GM12878 (cell line): ENCODE data around the gene CHRNG. TPM values are rescaled to one million over a fixed set of nuclear protein-coding genes. Genes with fewer than 3 reads are reported as not detected.

Source experiments
- BCL3 ChIP-seq: IDR thresholded peaks from 2 replicates; pipeline ENCODE4 v1.6.1; 2011; ENCODE audit warnings: borderline replicate concordance, low read depth, mild to moderate bottlenecking, moderate library complexity, low read length; ENCODE audit not compliant: insufficient read depth, poor library complexity, severe bottlenecking
- DPF2 ChIP-seq: fragments of 450-650 bp; IDR thresholded peaks from 2 replicates; pipeline ENCODE4 v1.6.1; 2017; ENCODE audit warnings: mild to moderate bottlenecking
- FOS ChIP-seq: IDR thresholded peaks from 3 replicates; pipeline ENCODE4 v1.6.1; 2011; ENCODE audit warnings: borderline replicate concordance; ENCODE audit not compliant: insufficient read length; ENCODE audit errors: extremely low read depth
- FOXM1 ChIP-seq: IDR thresholded peaks from 2 replicates; pipeline ENCODE4 v1.6.1; 2012; ENCODE audit warnings: low read depth, mild to moderate bottlenecking, inconsistent platforms, low read length, moderate library complexity
- GATAD2B ChIP-seq: fragments of 450-650 bp; conservative IDR thresholded peaks from 2 replicates; pipeline ENCODE4 v1.6.1; 2017; ENCODE audit warnings: low read depth, mild to moderate bottlenecking, moderate library complexity
- IKZF1 ChIP-seq: fragments of 450-650 bp; conservative IDR thresholded peaks from 2 replicates; pipeline ENCODE4 v1.6.1; 2017; ENCODE audit warnings: antibody characterized with exemption, mild to moderate bottlenecking
- JUNB ChIP-seq: IDR thresholded peaks from 2 replicates; pipeline ENCODE4 v1.6.1; 2016; ENCODE audit warnings: antibody characterized with exemption, mild to moderate bottlenecking
- MEF2B ChIP-seq: fragments of 450-650 bp; IDR thresholded peaks from 2 replicates; pipeline ENCODE4 v1.6.1; 2018; ENCODE audit warnings: mild to moderate bottlenecking, moderate library complexity; ENCODE audit not compliant: partially characterized antibody, poor library complexity, severe bottlenecking
- MXI1 ChIP-seq: fragments of 150-350 bp; IDR thresholded peaks from 2 replicates; pipeline ENCODE4 v1.6.1; 2011; ENCODE audit warnings: low read depth, mild to moderate bottlenecking, inconsistent platforms, low read length, improper control_type of control experiment
- POU2F2 ChIP-seq: IDR thresholded peaks from 3 replicates; pipeline ENCODE4 v1.6.1; 2011; ENCODE audit warnings: low read depth, mild to moderate bottlenecking, low read length, borderline replicate concordance
- SMAD5 ChIP-seq: IDR thresholded peaks from 2 replicates; pipeline ENCODE4 v1.6.1; 2016; ENCODE audit warnings: antibody characterized with exemption, low read depth
- SP1 ChIP-seq: IDR thresholded peaks from one replicate; pipeline ENCODE4 v1.6.1; 2011; ENCODE audit warnings: low read depth, low read length
- SREBF2 ChIP-seq: IDR thresholded peaks from 2 replicates; pipeline ENCODE4 v1.6.1; 2012; ENCODE audit warnings: mild to moderate bottlenecking, low read length
- SUPT20H ChIP-seq: IDR thresholded peaks from 2 replicates; pipeline ENCODE4 v1.6.1; 2011; ENCODE audit warnings: low read depth, mild to moderate bottlenecking, low read length, moderate library complexity, borderline replicate concordance; ENCODE audit not compliant: control insufficient read depth
- SUZ12 ChIP-seq: fragments of 200-600 bp; sonication (generic); IDR thresholded peaks from one replicate; pipeline ENCODE4 v1.6.1; 2018; ENCODE audit warnings: antibody characterized with exemption, mild to moderate bottlenecking; ENCODE audit not compliant: unreplicated experiment
- TCF12 ChIP-seq: IDR thresholded peaks from 2 replicates; pipeline ENCODE4 v1.6.1; 2011; ENCODE audit warnings: low read depth, mild to moderate bottlenecking, low read length
- TCF3 ChIP-seq: IDR thresholded peaks from 2 replicates; pipeline ENCODE4 v1.6.1; 2012; ENCODE audit warnings: low read depth, mild to moderate bottlenecking, low read length, borderline replicate concordance; ENCODE audit not compliant: insufficient read depth
- polyA plus RNA-seq, 11 experiments: library from polyadenylated mRNA; depleted of rRNA in 4 of 11; unstranded in 6 of 11; stranded (reverse) in 5 of 11; fragments of >200 nt; fragmentation: Nextera tagmentation in 4 of 11; fragmentation: Illumina TruSeq in 1 of 11; extraction: Ambion mirVana in 4 of 11; extraction: Trizol in 1 of 11; gene quantifications; 1 replicate in 1 of 11; 2 replicates in 10 of 11; pipeline versions ENCODE4 v1.2.1 to v1.2.3, GENCODE V29; 2011 to 2016; ENCODE audit warnings: inconsistent platforms in 2 of 11, missing spikeins in 2 of 11, low read depth in 1 of 11
- total RNA-seq, 4 experiments: library from RNA; depleted of rRNA in 3 of 4; stranded (reverse); fragments of >200 nt in 3 of 4; fragmentation: Illumina TruSeq in 1 of 4; extraction: Trizol in 1 of 4; gene quantifications; 2 replicates each; pipeline versions ENCODE4 v1.2.1 to v1.2.3, GENCODE V29; 2013 to 2021
- TF ChIP-seq, protein P1 (sequence below): fragments of 450-650 bp; IDR thresholded peaks from 2 replicates; pipeline ENCODE4 v1.6.1; 2017; ENCODE audit warnings: borderline replicate concordance
- TF ChIP-seq, protein P2 (sequence below): IDR thresholded peaks from 2 replicates; pipeline ENCODE4 v1.6.1; 2012; ENCODE audit warnings: low read length, inconsistent platforms
- TF ChIP-seq, protein P3 (sequence below): fragments of 450-650 bp; IDR thresholded peaks from 2 replicates; pipeline ENCODE4 v1.6.1; 2017; ENCODE audit warnings: mild to moderate bottlenecking, moderate library complexity

CHRNG gene
- total and polyA plus RNA-seq, 10 of the 15 experiments (the other 5 are each of a cell fraction or from before 2014, with no cell fraction given): 0.17 TPM; not detected in 9

GRCh38 chr2:232550354-232551249 lies 11.1 kb downstream of the CHRNG start, which contains the start of the genes EIF4E2 and TIGD1 (continued):
- peak; percentile 91 for TF ChIP-seq GATAD2B
- no peak for TF ChIP-seq SUPT20H
- TF ChIP-seq IKZF1: peak; percentile 97
- TF ChIP-seq SMAD5: no peak
- TF ChIP-seq MEF2B: peak; percentile 63
- no peak for TF ChIP-seq FOXM1
- TF ChIP-seq MXI1: peak; percentile 25; the same call in 1 of the 2 replicates
- TF ChIP-seq SUZ12: no peak
- no peak for TF ChIP-seq SP1
- peak; percentile 67; the same call in 1 of the 2 replicates for TF ChIP-seq TCF3
- TF ChIP-seq, protein P1, sequence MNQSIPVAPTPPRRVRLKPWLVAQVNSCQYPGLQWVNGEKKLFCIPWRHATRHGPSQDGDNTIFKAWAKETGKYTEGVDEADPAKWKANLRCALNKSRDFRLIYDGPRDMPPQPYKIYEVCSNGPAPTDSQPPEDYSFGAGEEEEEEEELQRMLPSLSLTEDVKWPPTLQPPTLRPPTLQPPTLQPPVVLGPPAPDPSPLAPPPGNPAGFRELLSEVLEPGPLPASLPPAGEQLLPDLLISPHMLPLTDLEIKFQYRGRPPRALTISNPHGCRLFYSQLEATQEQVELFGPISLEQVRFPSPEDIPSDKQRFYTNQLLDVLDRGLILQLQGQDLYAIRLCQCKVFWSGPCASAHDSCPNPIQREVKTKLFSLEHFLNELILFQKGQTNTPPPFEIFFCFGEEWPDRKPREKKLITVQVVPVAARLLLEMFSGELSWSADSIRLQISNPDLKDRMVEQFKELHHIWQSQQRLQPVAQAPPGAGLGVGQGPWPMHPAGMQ: no peak
- TF ChIP-seq, protein P2, sequence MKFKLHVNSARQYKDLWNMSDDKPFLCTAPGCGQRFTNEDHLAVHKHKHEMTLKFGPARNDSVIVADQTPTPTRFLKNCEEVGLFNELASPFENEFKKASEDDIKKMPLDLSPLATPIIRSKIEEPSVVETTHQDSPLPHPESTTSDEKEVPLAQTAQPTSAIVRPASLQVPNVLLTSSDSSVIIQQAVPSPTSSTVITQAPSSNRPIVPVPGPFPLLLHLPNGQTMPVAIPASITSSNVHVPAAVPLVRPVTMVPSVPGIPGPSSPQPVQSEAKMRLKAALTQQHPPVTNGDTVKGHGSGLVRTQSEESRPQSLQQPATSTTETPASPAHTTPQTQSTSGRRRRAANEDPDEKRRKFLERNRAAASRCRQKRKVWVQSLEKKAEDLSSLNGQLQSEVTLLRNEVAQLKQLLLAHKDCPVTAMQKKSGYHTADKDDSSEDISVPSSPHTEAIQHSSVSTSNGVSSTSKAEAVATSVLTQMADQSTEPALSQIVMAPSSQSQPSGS: no peak
- no peak for TF ChIP-seq SREBF2
- peak; percentile 62; the same call in 1 of the 3 replicates for TF ChIP-seq POU2F2
- TF ChIP-seq JUNB: no peak
- TF ChIP-seq, protein P3, sequence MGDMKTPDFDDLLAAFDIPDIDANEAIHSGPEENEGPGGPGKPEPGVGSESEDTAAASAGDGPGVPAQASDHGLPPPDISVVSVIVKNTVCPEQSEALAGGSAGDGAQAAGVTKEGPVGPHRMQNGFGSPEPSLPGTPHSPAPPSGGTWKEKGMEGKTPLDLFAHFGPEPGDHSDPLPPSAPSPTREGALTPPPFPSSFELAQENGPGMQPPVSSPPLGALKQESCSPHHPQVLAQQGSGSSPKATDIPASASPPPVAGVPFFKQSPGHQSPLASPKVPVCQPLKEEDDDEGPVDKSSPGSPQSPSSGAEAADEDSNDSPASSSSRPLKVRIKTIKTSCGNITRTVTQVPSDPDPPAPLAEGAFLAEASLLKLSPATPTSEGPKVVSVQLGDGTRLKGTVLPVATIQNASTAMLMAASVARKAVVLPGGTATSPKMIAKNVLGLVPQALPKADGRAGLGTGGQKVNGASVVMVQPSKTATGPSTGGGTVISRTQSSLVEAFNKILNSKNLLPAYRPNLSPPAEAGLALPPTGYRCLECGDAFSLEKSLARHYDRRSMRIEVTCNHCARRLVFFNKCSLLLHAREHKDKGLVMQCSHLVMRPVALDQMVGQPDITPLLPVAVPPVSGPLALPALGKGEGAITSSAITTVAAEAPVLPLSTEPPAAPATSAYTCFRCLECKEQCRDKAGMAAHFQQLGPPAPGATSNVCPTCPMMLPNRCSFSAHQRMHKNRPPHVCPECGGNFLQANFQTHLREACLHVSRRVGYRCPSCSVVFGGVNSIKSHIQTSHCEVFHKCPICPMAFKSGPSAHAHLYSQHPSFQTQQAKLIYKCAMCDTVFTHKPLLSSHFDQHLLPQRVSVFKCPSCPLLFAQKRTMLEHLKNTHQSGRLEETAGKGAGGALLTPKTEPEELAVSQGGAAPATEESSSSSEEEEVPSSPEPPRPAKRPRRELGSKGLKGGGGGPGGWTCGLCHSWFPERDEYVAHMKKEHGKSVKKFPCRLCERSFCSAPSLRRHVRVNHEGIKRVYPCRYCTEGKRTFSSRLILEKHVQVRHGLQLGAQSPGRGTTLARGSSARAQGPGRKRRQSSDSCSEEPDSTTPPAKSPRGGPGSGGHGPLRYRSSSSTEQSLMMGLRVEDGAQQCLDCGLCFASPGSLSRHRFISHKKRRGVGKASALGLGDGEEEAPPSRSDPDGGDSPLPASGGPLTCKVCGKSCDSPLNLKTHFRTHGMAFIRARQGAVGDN: peak; percentile 90
- TF ChIP-seq BCL3: no peak
- TF ChIP-seq FOS: no peak
- TF ChIP-seq DPF2: 0 out of 2 replicates have a peak, but pooled peaks have one; percentile 34
- TF ChIP-seq TCF12: peak; percentile 57; the same call in 1 of the 2 replicates
